ENCODE data around the gene NABP2. TPM values are rescaled to one million over a fixed set of nuclear protein-coding genes. Genes with fewer than 3 reads are reported as not detected.
"Not testable (repeated sequence)": the region's sequence is repeated elsewhere in the genome, so short reads cannot be mapped to it uniquely, and the experiment has no call there.

The NABP2 gene
- total and polyA plus RNA-seq, 4 donors = 18.6 to 28.6 (median 22.7) TPM

DNA sequence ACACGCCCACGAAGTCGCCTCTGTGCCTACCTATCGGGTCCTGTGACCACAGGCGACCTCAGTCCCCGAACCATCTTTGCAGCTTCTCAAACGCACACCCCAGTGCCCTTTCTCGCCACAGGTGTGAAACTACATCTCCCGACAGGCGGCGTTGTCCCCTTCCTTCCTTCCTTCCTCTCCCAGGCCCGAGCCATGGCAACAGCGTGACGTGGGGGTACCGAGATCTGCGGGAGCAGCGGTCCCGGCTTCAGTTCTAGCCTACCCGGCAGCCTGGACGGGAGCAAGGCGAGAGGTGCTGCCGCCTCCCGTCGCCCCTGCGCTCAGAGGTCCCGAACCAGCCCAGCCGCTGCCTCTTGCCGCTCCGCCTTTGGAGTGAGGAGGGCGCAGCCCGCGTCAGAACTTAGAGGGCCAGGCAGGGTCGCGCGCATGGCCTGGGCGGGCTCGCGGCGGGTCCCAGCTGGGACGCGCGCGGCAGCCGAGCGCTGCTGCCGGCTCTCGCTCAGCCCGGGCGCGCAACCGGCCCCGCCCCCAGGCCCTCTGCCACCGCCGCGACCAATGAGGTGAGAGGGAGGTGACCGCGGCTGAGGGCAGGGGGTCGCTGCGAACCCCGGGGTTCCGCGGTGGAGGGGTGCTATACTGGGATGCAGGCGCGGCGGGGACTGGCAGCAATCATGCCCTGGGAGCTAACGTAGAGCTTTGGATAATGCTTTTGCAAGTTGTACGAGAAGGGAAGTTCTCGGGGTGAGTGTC lies 42.7 kb downstream of the NABP2 start, which contains the start of gene COQ10A:
COQ10A (plus strand) TSS at position 250 of the 750 bp plus-strand sequence; CDS start at position 427, 177 bp downstream.
- WGBS, 2 donors = 0 to 1% methylated on average over 55 to 68 of the region's 68 CpGs
- peak; percentile 94 to 95 for DNase-seq
- Histone ChIP-seq H3K4me3 (ENCODE audit: low read length in 2 of 2) (peak within 1 kb of the TSS; percentile 46 to 54), H3K27me3 (ENCODE audit: control insufficient read depth in 1 of 2, insufficient read depth in 2 of 2, low read length in 1 of 2) (no peaks in the 10 kb centered on the region), H3K27ac (ENCODE audit: low read depth in 1 of 2, low read length in 2 of 2) (peak within 1 kb of the TSS in 1 of 2 donors; percentile 72), H3K36me3 (ENCODE audit: control insufficient read depth in 1 of 2, insufficient read depth in 2 of 2, low read length in 1 of 2) (peaks cover 0 to 1% of the 10 kb centered on the region in 2 donors), H3K4me1 (ENCODE audit: control insufficient read depth in 1 of 2, insufficient read depth in 2 of 2, low read length in 2 of 2) (no peaks in the 10 kb centered on the region), H3K9me3 (ENCODE audit: control insufficient read depth, low read length) (no peaks in the 10 kb centered on the region)
- intact Hi-C loops (cut with DNase I) = no loop called here
- peak; percentile 96 for ATAC-seq (ENCODE audit: low FRiP score)

GRCh38 chr12:56267443-56268071 lies 43.4 kb downstream of the NABP2 start:
- no peak for DNase-seq
- 25 to 27% methylated on average over 21 of the region's 21 CpGs for WGBS, 2 donors
- no peaks in the 10 kb centered on the region for H3K27me3 ChIP-seq (ENCODE audit: control insufficient read depth in 1 of 2, insufficient read depth in 2 of 2, low read length in 1 of 2)
- ATAC-seq (ENCODE audit: low FRiP score) = peak; percentile 16
- H3K4me3 ChIP-seq (ENCODE audit: low read length in 2 of 2) = peak overlapping the region; percentile 46 to 54
- peak overlapping the region in 1 of 2 donors; percentile 69 for H3K27ac ChIP-seq (ENCODE audit: low read depth in 1 of 2, low read length in 2 of 2)
- intact Hi-C loops (cut with DNase I) = no loop called here
- no peaks in the 10 kb centered on the region for H3K9me3 ChIP-seq (ENCODE audit: control insufficient read depth, low read length)
- H3K36me3 ChIP-seq (ENCODE audit: control insufficient read depth in 1 of 2, insufficient read depth in 2 of 2, low read length in 1 of 2) = peaks cover 0 to 1% of the 10 kb centered on the region in 2 donors
- H3K4me1 ChIP-seq (ENCODE audit: control insufficient read depth in 1 of 2, insufficient read depth in 2 of 2, low read length in 2 of 2) = no peaks in the 10 kb centered on the region

GRCh38 chr12:56271031-56271430 lies 46.9 kb downstream of the NABP2 start:
- H3K27me3 ChIP-seq (ENCODE audit: control insufficient read depth in 1 of 2, insufficient read depth in 2 of 2, low read length in 1 of 2) = no peaks in the 10 kb centered on the region
- H3K27ac ChIP-seq (ENCODE audit: low read depth in 1 of 2, low read length in 2 of 2) = no peak overlapping the region
- 2 to 7% methylated on average over 1 of the region's 1 CpG for WGBS, 2 donors
- no peak overlapping the region for H3K4me3 ChIP-seq (ENCODE audit: low read length in 2 of 2)
- ATAC-seq (ENCODE audit: low FRiP score) (peak; percentile 5), DNase-seq (no peak)
- no peaks in the 10 kb centered on the region for H3K4me1 ChIP-seq (ENCODE audit: control insufficient read depth in 1 of 2, insufficient read depth in 2 of 2, low read length in 2 of 2)
- intact Hi-C loops (cut with DNase I) = no loop called here
- H3K9me3 ChIP-seq (ENCODE audit: control insufficient read depth, low read length) = no peaks in the 10 kb centered on the region
- H3K36me3 ChIP-seq (ENCODE audit: control insufficient read depth in 1 of 2, insufficient read depth in 2 of 2, low read length in 1 of 2) = peaks cover 6 to 9% of the 10 kb centered on the region in 2 donors

- peaks cover 6 to 12% of the 10 kb centered on the region in 2 donors for H3K36me3 ChIP-seq (ENCODE audit: control insufficient read depth in 1 of 2, insufficient read depth in 2 of 2, low read length in 1 of 2)
- intact Hi-C loops (cut with DNase I); H3K4me1 ChIP-seq (ENCODE audit: control insufficient read depth in 1 of 2, insufficient read depth in 2 of 2, low read length in 2 of 2); H3K27ac ChIP-seq (ENCODE audit: low read depth in 1 of 2, low read length in 2 of 2); ATAC-seq (ENCODE audit: low FRiP score); H3K9me3 ChIP-seq (ENCODE audit: control insufficient read depth, low read length); H3K27me3 ChIP-seq (ENCODE audit: control insufficient read depth in 1 of 2, insufficient read depth in 2 of 2, low read length in 1 of 2); H3K4me3 ChIP-seq (ENCODE audit: low read length in 2 of 2): not testable (repeated sequence)
- peak in 1 of 2 donors; percentile 3 for DNase-seq
- WGBS, 2 donors = 74 to 84% methylated on average over 2 of the region's 2 CpGs
Measured at GRCh38 chr12:56272468-56272867, 48.3 kb downstream of the NABP2 start.

DNA sequence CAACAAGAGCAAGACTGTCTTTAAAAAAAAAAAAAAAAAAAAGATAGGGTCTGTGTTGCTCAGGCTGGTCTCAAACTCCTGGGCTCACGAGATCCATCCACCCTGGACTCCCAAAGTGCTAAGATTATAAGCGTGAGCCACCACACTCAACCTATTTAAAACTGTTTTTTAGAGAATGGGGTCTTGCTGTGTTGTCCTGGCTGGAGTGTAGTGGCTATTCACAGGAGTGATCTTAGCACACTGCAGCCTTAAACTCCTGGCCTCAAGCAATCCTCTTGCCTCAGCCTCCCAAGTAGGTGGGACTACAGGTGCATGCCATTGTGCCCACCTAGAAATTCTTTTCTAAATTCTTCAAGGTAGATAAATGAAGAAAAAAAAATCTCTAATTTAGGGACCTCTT lies 50.2 kb downstream of the NABP2 start:
- Histone ChIP-seq H3K4me3 (ENCODE audit: low read length in 2 of 2) (no peak overlapping the region), H3K4me1 (ENCODE audit: control insufficient read depth in 1 of 2, insufficient read depth in 2 of 2, low read length in 2 of 2) (no peaks in the 10 kb centered on the region), H3K9me3 (ENCODE audit: control insufficient read depth, low read length) (no peaks in the 10 kb centered on the region), H3K27me3 (ENCODE audit: control insufficient read depth in 1 of 2, insufficient read depth in 2 of 2, low read length in 1 of 2) (no peaks in the 10 kb centered on the region), H3K36me3 (ENCODE audit: control insufficient read depth in 1 of 2, insufficient read depth in 2 of 2, low read length in 1 of 2) (peaks cover 6 to 11% of the 10 kb centered on the region in 2 donors), H3K27ac (ENCODE audit: low read depth in 1 of 2, low read length in 2 of 2) (no peak overlapping the region)
- intact Hi-C loops (cut with DNase I) = no loop called here
- WGBS, 2 donors = 95 to 98% methylated on average over 2 of the region's 2 CpGs
- ATAC-seq (ENCODE audit: low FRiP score) (no peak), DNase-seq (no peak)

GRCh38 chr12:56278905-56279304 lies 54.8 kb downstream of the NABP2 start:
- ATAC-seq (ENCODE audit: low FRiP score) (no peak), DNase-seq (no peak)
- 95 to 98% methylated on average over 3 of the region's 3 CpGs for WGBS, 2 donors
- Histone ChIP-seq H3K36me3 (ENCODE audit: control insufficient read depth in 1 of 2, insufficient read depth in 2 of 2, low read length in 1 of 2) (peaks cover 13 to 15% of the 10 kb centered on the region in 2 donors), H3K27ac (ENCODE audit: low read depth in 1 of 2, low read length in 2 of 2) (no peak overlapping the region), H3K27me3 (ENCODE audit: control insufficient read depth in 1 of 2, insufficient read depth in 2 of 2, low read length in 1 of 2) (no peaks in the 10 kb centered on the region), H3K9me3 (ENCODE audit: control insufficient read depth, low read length) (no peaks in the 10 kb centered on the region), H3K4me1 (ENCODE audit: control insufficient read depth in 1 of 2, insufficient read depth in 2 of 2, low read length in 2 of 2) (no peaks in the 10 kb centered on the region), H3K4me3 (ENCODE audit: low read length in 2 of 2) (no peak overlapping the region)
- intact Hi-C loops (cut with DNase I) = no loop called here

Other genes with a start within 250 kb of the NABP2 start
- gene SUOX, start 227.1 kb upstream of the NABP2 start, total RNA-seq = 10 to 100 TPM; 17.7 to 18.3 TPM
- 10 to 100 TPM in 1 of 2 donors, 1 to 10 TPM in 1; 6.4 to 17.6 TPM for gene SUOX, start 227.1 kb upstream of the NABP2 start, polyA plus RNA-seq
- 10 to 100 TPM in 1 of 2 donors, 1 to 10 TPM in 1; 9.8 to 12.2 TPM for gene IKZF4, start 203.3 kb upstream of the NABP2 start, total RNA-seq
- 1 to 10 TPM; 1.8 to 5.3 TPM for gene IKZF4, start 203.3 kb upstream of the NABP2 start, polyA plus RNA-seq
- 10 to 100 TPM; 40.5 to 69.1 TPM for gene RPS26, start 182.4 kb upstream of the NABP2 start, total RNA-seq
- gene RPS26, start 182.4 kb upstream of the NABP2 start, polyA plus RNA-seq = 1,000 to 10,000 TPM in 1 of 2 donors, 100 to 1,000 TPM in 1; 973 to 1,454 TPM
- gene ERBB3, start 144.2 kb upstream of the NABP2 start, total RNA-seq = 1 to 10 TPM; 3.2 to 5.1 TPM
- gene ERBB3, start 144.2 kb upstream of the NABP2 start, polyA plus RNA-seq = 1 to 10 TPM in 1 of 2 donors, under 1 TPM in 1; 0.23 to 9.6 TPM
- 10 to 100 TPM; 59.9 to 63.5 TPM for gene PA2G4, start 119.8 kb upstream of the NABP2 start, total RNA-seq
- gene PA2G4, start 119.8 kb upstream of the NABP2 start, polyA plus RNA-seq = 10 to 100 TPM; 79.6 to 80.8 TPM
- 1,000 to 10,000 TPM; 2,225 to 2,370 TPM for gene RPL41, start 107.7 kb upstream of the NABP2 start, total RNA-seq
- 1,000 to 10,000 TPM; 5,850 to 7,278 TPM for gene RPL41, start 107.7 kb upstream of the NABP2 start, polyA plus RNA-seq
- gene ZC3H10, start 106.1 kb upstream of the NABP2 start, total RNA-seq = 1 to 10 TPM; 8.9 to 9.6 TPM
- gene ZC3H10, start 106.1 kb upstream of the NABP2 start, polyA plus RNA-seq = 1 to 10 TPM; 1.8 to 3.1 TPM
- 100 to 1,000 TPM; 103 to 106 TPM for gene ESYT1, start 96.1 kb upstream of the NABP2 start, total RNA-seq
- 10 to 100 TPM; 27.0 to 54.6 TPM for gene ESYT1, start 96.1 kb upstream of the NABP2 start, polyA plus RNA-seq
- 10 to 100 TPM; 30.2 to 34.2 TPM for gene MYL6B, start 71.8 kb upstream of the NABP2 start, total RNA-seq
- 100 to 1,000 TPM in 1 of 2 donors, 10 to 100 TPM in 1; 66.6 to 101 TPM for gene MYL6B, start 71.8 kb upstream of the NABP2 start, polyA plus RNA-seq
- gene MYL6, start 66.0 kb upstream of the NABP2 start, total RNA-seq = 1,000 to 10,000 TPM; 1,811 to 3,292 TPM
- gene MYL6, start 66.0 kb upstream of the NABP2 start, polyA plus RNA-seq = 1,000 to 10,000 TPM; 5,914 to 7,311 TPM
- 100 to 1,000 TPM; 118 to 140 TPM for gene SMARCC2, start 34.9 kb upstream of the NABP2 start, total RNA-seq
- gene SMARCC2, start 34.9 kb upstream of the NABP2 start, polyA plus RNA-seq = 10 to 100 TPM; 45.0 to 56.2 TPM
- gene RNF41, start 2.4 kb upstream of the NABP2 start, total RNA-seq = 10 to 100 TPM; 50.9 to 61.4 TPM
- 10 to 100 TPM; 32.9 to 39.3 TPM for gene RNF41, start 2.4 kb upstream of the NABP2 start, polyA plus RNA-seq
- not detected for gene SLC39A5, start 5.7 kb downstream of the NABP2 start, total RNA-seq
- gene SLC39A5, start 5.7 kb downstream of the NABP2 start, polyA plus RNA-seq = 10 to 100 TPM in 1 of 2 donors, 1 to 10 TPM in 1; 1.1 to 21.4 TPM
- 10 to 100 TPM; 30.5 to 37.9 TPM for gene ANKRD52, start 34.0 kb downstream of the NABP2 start, total RNA-seq
- 1 to 10 TPM; 4.4 to 9.3 TPM for gene ANKRD52, start 34.0 kb downstream of the NABP2 start, polyA plus RNA-seq
- gene COQ10A, start 42.6 kb downstream of the NABP2 start, total RNA-seq = 10 to 100 TPM; 11.1 to 11.2 TPM
- 10 to 100 TPM; 11.9 to 18.9 TPM for gene COQ10A, start 42.6 kb downstream of the NABP2 start, polyA plus RNA-seq
- 100 to 1,000 TPM; 103 to 104 TPM for gene CS, start 76.0 kb downstream of the NABP2 start, total RNA-seq
- 10 to 100 TPM; 49.5 to 56.3 TPM for gene CS, start 76.0 kb downstream of the NABP2 start, polyA plus RNA-seq
- 10 to 100 TPM; 72.2 to 92.0 TPM for gene CNPY2, start 91.6 kb downstream of the NABP2 start, total RNA-seq
- 100 to 1,000 TPM in 1 of 2 donors, 10 to 100 TPM in 1; 96.2 to 149 TPM for gene CNPY2, start 91.6 kb downstream of the NABP2 start, polyA plus RNA-seq
- 10 to 100 TPM; 40.1 to 83.5 TPM for gene PAN2, start 109.7 kb downstream of the NABP2 start, total RNA-seq
- gene PAN2, start 109.7 kb downstream of the NABP2 start, polyA plus RNA-seq = 10 to 100 TPM in 1 of 2 donors, 1 to 10 TPM in 1; 6.1 to 73.2 TPM
- under 1 TPM in 1 of 2 donors, not detected in 1; 0.52 TPM for gene IL23A, start 114.5 kb downstream of the NABP2 start, total RNA-seq
- not detected for gene IL23A, start 114.5 kb downstream of the NABP2 start, polyA plus RNA-seq
- gene STAT2, start 135.8 kb downstream of the NABP2 start, total RNA-seq = 100 to 1,000 TPM; 129 to 191 TPM
- gene STAT2, start 135.8 kb downstream of the NABP2 start, polyA plus RNA-seq = 100 to 1,000 TPM in 1 of 2 donors, 10 to 100 TPM in 1; 20.0 to 111 TPM
- gene APOF, start 138.5 kb downstream of the NABP2 start, total RNA-seq = not detected
- under 1 TPM in 1 of 2 donors, not detected in 1; 0.50 TPM for gene APOF, start 138.5 kb downstream of the NABP2 start, polyA plus RNA-seq
- 1 to 10 TPM; 4.0 to 5.9 TPM for gene TIMELESS, start 225.1 kb downstream of the NABP2 start, total RNA-seq
- 1 to 10 TPM; 1.8 to 4.6 TPM for gene TIMELESS, start 225.1 kb downstream of the NABP2 start, polyA plus RNA-seq
- not detected for gene MIP, start 230.3 kb downstream of the NABP2 start, total RNA-seq
- gene MIP, start 230.3 kb downstream of the NABP2 start, polyA plus RNA-seq = not detected
- gene SPRYD4, start 244.2 kb downstream of the NABP2 start, total RNA-seq = 1 to 10 TPM; 2.1 to 3.6 TPM
- 1 to 10 TPM; 1.6 to 1.8 TPM for gene SPRYD4, start 244.2 kb downstream of the NABP2 start, polyA plus RNA-seq